Hippocampal formation (tissue), 2 donors: ENCODE results near the gene GPATCH4.

Experiments used
- DNase-seq, 2 donors: peaks; one replicate each; lab custom pipeline; 2025; lab: John Stamatoyannopoulos, UW

Gene GPATCH4

GRCh38 chr1:156549390-156549789 is 51.9 kb downstream of the GPATCH4 start:
- no peak for DNase-seq

- no peak for DNase-seq
Observed at GRCh38 chr1:156547982-156548381, 53.3 kb downstream of the GPATCH4 start.

GRCh38 chr1:156547434-156547833 is 53.8 kb downstream of the GPATCH4 start:
- DNase-seq: no peak

GRCh38 chr1:156546267-156546666 is 55.0 kb downstream of the GPATCH4 start:
- no peak for DNase-seq

GRCh38 chr1:156544592-156545102 is 56.6 kb downstream of the GPATCH4 start:
- no peak for DNase-seq
